B cell (primary cell): Measurements from ENCODE around the gene NDFIP1. TPM values are rescaled to one million over a fixed set of nuclear protein-coding genes. Genes with fewer than 3 reads are reported as not detected.

ENCODE experiments used
- ATAC-seq: fragments of 200-7000 bp; cut with Tn5 transposase; one replicate; pipeline ENCODE4 v1.10.0; 2021; ENCODE audit warnings: low read depth, mild to moderate bottlenecking, moderate number of reproducible peaks, moderate library complexity
- CTCF ChIA-PET: fragments of 350-600 bp; sonication (Branson Sonifier 250); formaldehyde crosslinking; loops from one replicate; lab custom pipeline; 2021; ENCODE audit warnings: antibody characterized with exemption, inconsistent platforms; lab: Charles Lee
- POLR2A ChIA-PET: fragments of 350-600 bp; sonication (Branson Sonifier 250); formaldehyde crosslinking; loops from one replicate; lab custom pipeline; 2021; ENCODE audit warnings: antibody characterized with exemption; lab: Charles Lee
- DNase-seq: peaks from one replicate; pipeline ENCODE4 v3.0.0; 2013
- H2AFZ ChIP-seq: 2 replicates; pipeline ENCODE4 v1.6.1; 2012; ENCODE audit warnings: mild to moderate bottlenecking, low read depth, low read length; ENCODE audit not compliant: insufficient read depth, poor library complexity, severe bottlenecking
- H3K27ac ChIP-seq, 2 donors: 1 replicate in 1 of 2; 2 replicates in 1 of 2; pipeline ENCODE4 v1.5.1; 2012 to 2013; ENCODE audit warnings: low read length in 2 of 2, mild to moderate bottlenecking in 2 of 2, moderate library complexity in 1 of 2
- H3K27me3 ChIP-seq, 4 experiments: fragments of 200-600 bp in 1 of 4; sonication (generic) in 1 of 4; replicated peaks in 1 of 4; 1 replicate in 2 of 4; 2 replicates in 2 of 4; pipeline versions ENCODE4 v1.6.1 to v1.7.0; 2013 to 2016; ENCODE audit warnings: low read length in 3 of 4, mild to moderate bottlenecking in 2 of 4, mixed read lengths in 1 of 4, moderate library complexity in 1 of 4; ENCODE audit not compliant: insufficient read depth in 4 of 4, control insufficient read depth in 3 of 4; ENCODE audit errors: control extremely low read depth in 1 of 4
- H3K36me3 ChIP-seq, 2 experiments: replicated peaks in 1 of 2; 1 replicate in 1 of 2; 2 replicates in 1 of 2; pipeline versions ENCODE4 v1.6.1 to v1.7.1; 2013; ENCODE audit warnings: low read length in 1 of 2; ENCODE audit not compliant: insufficient read depth in 2 of 2, control insufficient read depth in 1 of 2; ENCODE audit errors: control extremely low read depth in 1 of 2, extremely low read depth in 1 of 2
- H3K4me1 ChIP-seq, 2 donors: fragments of 200-600 bp in 1 of 2; sonication (generic) in 1 of 2; 1 replicate in 1 of 2; 2 replicates in 1 of 2; pipeline versions ENCODE4 v1.5.1 to v1.6.1; 2013 to 2017; ENCODE audit warnings: low read length in 2 of 2; ENCODE audit not compliant: control insufficient read depth in 2 of 2, insufficient read depth in 2 of 2
- H3K4me2 ChIP-seq: replicated peaks from 2 replicates; pipeline ENCODE3; 2012; ENCODE audit warnings: mild to moderate bottlenecking, low read depth, low read length; ENCODE audit not compliant: poor library complexity, severe bottlenecking
- H3K4me3 ChIP-seq, 5 experiments: fragments of 200-600 bp in 1 of 5; sonication (generic) in 1 of 5; 1 replicate in 3 of 5; 2 replicates in 2 of 5; pipeline versions ENCODE4 v1.5.1 to v1.7.0; 2011 to 2016; ENCODE audit warnings: low read length in 4 of 5, mild to moderate bottlenecking in 4 of 5, low read depth in 2 of 5, control low read depth in 1 of 5, moderate library complexity in 1 of 5; ENCODE audit not compliant: insufficient read depth in 1 of 5; ENCODE audit errors: control extremely low read depth in 1 of 5, extremely low read depth in 1 of 5
- H3K79me2 ChIP-seq: fragments of 200-600 bp; sonication (generic); one replicate; pipeline ENCODE4 v1.6.0; 2016; ENCODE audit warnings: low read length; ENCODE audit not compliant: control insufficient read depth, insufficient read depth
- H3K9ac ChIP-seq: fragments of 200-600 bp; sonication (generic); 2 replicates; pipeline ENCODE4 v1.6.1; 2017; ENCODE audit warnings: mild to moderate bottlenecking, low read length, moderate library complexity
- H3K9me3 ChIP-seq, 3 donors: one replicate each; pipeline versions ENCODE4 v1.6.1 to v1.7.1; 2013; ENCODE audit warnings: low read length in 2 of 3; ENCODE audit not compliant: control insufficient read depth in 2 of 3, insufficient read depth in 1 of 3; ENCODE audit errors: control extremely low read depth in 1 of 3
- H4K20me1 ChIP-seq: 2 replicates; pipeline ENCODE4 v1.6.0; 2012; ENCODE audit warnings: mild to moderate bottlenecking, low read length; ENCODE audit not compliant: insufficient read depth, control insufficient read depth, poor library complexity, severe bottlenecking
- H3K27ac Mint-ChIP-seq: one replicate; pipeline ENCODE4 v1.8.0; 2021; ENCODE audit warnings: mixed read lengths
- H3K27me3 Mint-ChIP-seq: one replicate; pipeline ENCODE4 v1.8.0; 2021; ENCODE audit warnings: mixed read lengths
- H3K4me1 Mint-ChIP-seq: one replicate; pipeline ENCODE4 v1.8.0; 2021; ENCODE audit warnings: mixed read lengths
- H3K4me3 Mint-ChIP-seq: one replicate; pipeline ENCODE4 v1.8.0; 2021; ENCODE audit warnings: mixed read lengths
- H3K9me3 Mint-ChIP-seq: one replicate; pipeline ENCODE4 v1.8.0; 2022; ENCODE audit warnings: mixed read lengths; ENCODE audit not compliant: insufficient read depth
- EZH2 ChIP-seq: IDR thresholded peaks from 2 replicates; pipeline ENCODE4 v1.6.1; 2012; ENCODE audit warnings: borderline replicate concordance, low read depth, mild to moderate bottlenecking, moderate library complexity, low read length; ENCODE audit not compliant: insufficient read depth, poor library complexity, severe bottlenecking
- WGBS: methylation state at CpG from one replicate; pipeline ENCODE4 v1.1.5; 2013; ENCODE audit warnings: missing lambda C conversion rate; ENCODE audit not compliant: insufficient coverage; 5-methylcytosine and 5-hydroxymethylcytosine counted together
- intact Hi-C: fragments of 100-400 bp; cut with micrococcal nuclease; formaldehyde crosslinking; loops from one replicate; pipeline ENCODE4 v1.10.0; 2022
- polyA plus RNA-seq: library from polyadenylated mRNA; depleted of rRNA; stranded (reverse); fragments of >200 nt; gene quantifications from 2 replicates; pipeline ENCODE4 v1.2.3, GENCODE V29; 2012
- total RNA-seq, 2 donors: library from RNA; stranded (reverse); fragments of 120-200 nt in 1 of 2; gene quantifications; 1 replicate in 1 of 2; 2 replicates in 1 of 2; pipeline versions ENCODE4 v1.2.3 to v1.2.4, GENCODE V29; 2013 to 2022
- TF ChIP-seq, protein P1 (sequence below): fragments of 200-600 bp; IDR thresholded peaks from one replicate; pipeline ENCODE4 v1.8.0; 2022; ENCODE audit warnings: antibody characterized with exemption, mild to moderate bottlenecking

Gene NDFIP1
- total and polyA plus RNA-seq, 2 donors (not counting 1 experiment from before 2014, with no cell fraction given), result 10.6 to 34.6 TPM

DNA sequence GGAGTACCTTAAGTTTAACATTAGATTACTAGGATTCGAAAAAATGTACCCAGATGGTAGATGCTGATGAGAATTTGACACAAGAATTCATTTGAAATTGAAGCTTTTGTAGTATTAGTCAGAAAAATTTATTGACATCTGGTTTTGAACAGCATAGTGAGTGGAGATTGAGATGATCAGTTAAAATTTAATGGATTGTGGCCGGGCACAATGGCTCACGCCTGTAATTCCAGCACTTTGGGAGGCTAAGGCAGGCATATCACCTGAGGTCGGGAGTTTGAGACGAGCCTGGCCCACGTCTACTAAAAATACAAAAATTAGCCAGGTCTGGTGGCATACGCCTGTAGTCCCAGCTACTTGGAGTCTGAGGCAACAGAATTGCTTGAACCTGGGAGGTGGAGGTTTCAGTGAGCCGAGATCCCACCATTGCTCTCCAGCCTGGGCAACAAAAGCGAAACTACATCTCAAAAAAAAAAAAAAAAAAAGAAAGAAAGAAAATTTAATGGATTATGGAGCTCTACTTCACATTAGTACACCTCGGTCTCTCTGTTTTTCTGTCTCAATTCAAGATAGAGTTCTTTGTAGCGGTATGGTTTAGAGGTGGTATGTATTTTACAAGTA is 21.0 kb downstream of the NDFIP1 start:
- peaks cover 31% of the 10 kb centered on the region for H3K79me2 ChIP-seq
- CTCF ChIA-PET, result interaction anchor here (0.8 to 1.5 kb wide), 3 partner anchors 9 to 20 kb away, joined by 3 to 6 read pairs (median 4); no protein-coding TSS in a partner anchor
- 96% methylated on average over 6 of the region's 11 CpGs for WGBS
- peaks cover 0 to 17% of the 10 kb centered on the region in 2 experiments for H3K36me3 ChIP-seq
- no peak overlapping the region for H3K4me3 Mint-ChIP-seq
- ATAC-seq, result no peak
- no peaks in the 10 kb centered on the region for H3K9me3 Mint-ChIP-seq
- peaks cover 29% of the 10 kb centered on the region for H4K20me1 ChIP-seq
- peaks cover 4 to 5% of the 10 kb centered on the region in 2 donors for H3K4me1 ChIP-seq
- H3K9ac ChIP-seq, result no peak overlapping the region
- H3K27ac Mint-ChIP-seq, result no peak overlapping the region
- no peaks in the 10 kb centered on the region for H3K27me3 Mint-ChIP-seq
- H3K27ac ChIP-seq, result no peak overlapping the region
- H3K4me3 ChIP-seq, result no peak overlapping the region
- H3K27me3 ChIP-seq, result no peaks in the 10 kb centered on the region
- POLR2A ChIA-PET, result no interaction called here
- no peak overlapping the region for H2AFZ ChIP-seq
- TF ChIP-seq EZH2, result no peak
- TF ChIP-seq, protein P1, sequence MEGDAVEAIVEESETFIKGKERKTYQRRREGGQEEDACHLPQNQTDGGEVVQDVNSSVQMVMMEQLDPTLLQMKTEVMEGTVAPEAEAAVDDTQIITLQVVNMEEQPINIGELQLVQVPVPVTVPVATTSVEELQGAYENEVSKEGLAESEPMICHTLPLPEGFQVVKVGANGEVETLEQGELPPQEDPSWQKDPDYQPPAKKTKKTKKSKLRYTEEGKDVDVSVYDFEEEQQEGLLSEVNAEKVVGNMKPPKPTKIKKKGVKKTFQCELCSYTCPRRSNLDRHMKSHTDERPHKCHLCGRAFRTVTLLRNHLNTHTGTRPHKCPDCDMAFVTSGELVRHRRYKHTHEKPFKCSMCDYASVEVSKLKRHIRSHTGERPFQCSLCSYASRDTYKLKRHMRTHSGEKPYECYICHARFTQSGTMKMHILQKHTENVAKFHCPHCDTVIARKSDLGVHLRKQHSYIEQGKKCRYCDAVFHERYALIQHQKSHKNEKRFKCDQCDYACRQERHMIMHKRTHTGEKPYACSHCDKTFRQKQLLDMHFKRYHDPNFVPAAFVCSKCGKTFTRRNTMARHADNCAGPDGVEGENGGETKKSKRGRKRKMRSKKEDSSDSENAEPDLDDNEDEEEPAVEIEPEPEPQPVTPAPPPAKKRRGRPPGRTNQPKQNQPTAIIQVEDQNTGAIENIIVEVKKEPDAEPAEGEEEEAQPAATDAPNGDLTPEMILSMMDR, result no peak
- peaks cover 6% of the 10 kb centered on the region for H3K4me1 Mint-ChIP-seq
- no peak overlapping the region for H3K4me2 ChIP-seq
- H3K9me3 ChIP-seq, result peaks cover 0 to 8% (median 0%) of the 10 kb centered on the region in 3 donors
- no peak for DNase-seq
- intact Hi-C loops, result no loop called here

DNA sequence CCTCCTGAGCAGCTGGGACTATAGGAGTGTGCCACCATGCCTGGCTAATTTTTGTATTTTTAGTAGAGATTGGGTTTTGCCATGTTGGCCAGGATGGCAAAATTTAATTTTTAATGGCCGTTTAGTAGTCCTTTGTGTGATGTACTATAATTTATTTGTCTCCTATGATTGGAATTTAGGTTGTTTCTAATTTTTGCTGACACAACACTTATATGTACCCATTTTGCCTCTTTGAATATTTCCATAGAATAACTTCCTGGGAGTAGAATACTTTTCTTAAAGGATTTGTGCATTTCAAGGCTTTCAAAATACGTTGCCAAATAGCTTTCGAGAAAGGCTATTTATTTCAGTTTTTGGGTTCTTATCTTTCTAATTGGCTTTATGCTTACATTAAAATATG is 22.8 kb downstream of the NDFIP1 start:
- intact Hi-C loops, result no loop called here
- no peak for ATAC-seq
- H3K27ac Mint-ChIP-seq, result no peak overlapping the region
- no peak overlapping the region for H2AFZ ChIP-seq
- H3K4me1 ChIP-seq, result peaks cover 4 to 5% of the 10 kb centered on the region in 2 donors
- H3K9me3 ChIP-seq, result no peaks in the 10 kb centered on the region
- CTCF ChIA-PET, result interaction anchor here (1.9 kb wide), 1 partner anchor 11 kb away, joined by 5 read pairs; no protein-coding TSS in a partner anchor
- WGBS, result no CpG with 5 or more reads among the region's 3 CpGs
- no peak for DNase-seq
- H3K27me3 ChIP-seq, result no peaks in the 10 kb centered on the region
- H3K36me3 ChIP-seq, result peaks cover 1 to 21% of the 10 kb centered on the region in 2 experiments
- H3K27ac ChIP-seq, result no peak overlapping the region
- no peaks in the 10 kb centered on the region for H3K27me3 Mint-ChIP-seq
- H3K9ac ChIP-seq, result no peak overlapping the region
- no peak overlapping the region for H3K4me3 ChIP-seq
- no peaks in the 10 kb centered on the region for H3K9me3 Mint-ChIP-seq
- no peak overlapping the region for H3K4me2 ChIP-seq
- peaks cover 16% of the 10 kb centered on the region for H3K79me2 ChIP-seq
- peaks cover 12% of the 10 kb centered on the region for H4K20me1 ChIP-seq
- TF ChIP-seq, protein P1, result no peak
- no peak for TF ChIP-seq EZH2
- no peak overlapping the region for H3K4me3 Mint-ChIP-seq
- H3K4me1 Mint-ChIP-seq, result peaks cover 6% of the 10 kb centered on the region
- POLR2A ChIA-PET, result no interaction called here
